LNCaP clone FGC (cell line): ENCODE data around the gene IPO4.

ENCODE experiments used
- DNase-seq: peaks from one replicate; pipeline ENCODE4 v3.0.0-alpha.2; 2011; ENCODE audit warnings: low read depth
- H3K4me3 ChIP-seq: 2 replicates; pipeline ENCODE4 v1.5.1; 2011; ENCODE audit warnings: mild to moderate bottlenecking, low read depth, low read length, control low read depth
- CTCF ChIP-seq: IDR thresholded peaks from 2 replicates; pipeline ENCODE4 v1.5.1; 2012; ENCODE audit warnings: mild to moderate bottlenecking; ENCODE audit not compliant: control insufficient read depth, insufficient read depth; ENCODE audit errors: extremely low read depth

Gene IPO4

GRCh38 chr14:24132061-24132685, 56.4 kb downstream of the IPO4 start:
- no peak for TF ChIP-seq CTCF
- H3K4me3 ChIP-seq: no peak overlapping the region
- no peak for DNase-seq

- H3K4me3 ChIP-seq: no peak overlapping the region
- TF ChIP-seq CTCF: no peak
- no peak for DNase-seq
Observed at GRCh38 chr14:24131549-24131966, 57.1 kb downstream of the IPO4 start.

- no peak overlapping the region for H3K4me3 ChIP-seq
- no peak for DNase-seq
- no peak for TF ChIP-seq CTCF
Observed at GRCh38 chr14:24130717-24131548, 57.7 kb downstream of the IPO4 start.

- no peak for DNase-seq
- no peak for TF ChIP-seq CTCF
- no peak within 1 kb of the TSS for H3K4me3 ChIP-seq
Observed at GRCh38 chr14:24130380-24130716, 58.3 kb downstream of the IPO4 start, which contains the start of gene FITM1. Gene FITM1 (plus strand): TSS chr14:24130659. CDS start chr14:24131564, 905 bp downstream.
